ENCODE data around the gene P2RY14. TPM values are rescaled to one million over a fixed set of nuclear protein-coding genes. Genes with fewer than 3 reads are reported as not detected.

Gene P2RY14
- total RNA-seq, 4 donors from 2014 or later, result 1.8 to 3.7 (median 2.8) TPM

DNA sequence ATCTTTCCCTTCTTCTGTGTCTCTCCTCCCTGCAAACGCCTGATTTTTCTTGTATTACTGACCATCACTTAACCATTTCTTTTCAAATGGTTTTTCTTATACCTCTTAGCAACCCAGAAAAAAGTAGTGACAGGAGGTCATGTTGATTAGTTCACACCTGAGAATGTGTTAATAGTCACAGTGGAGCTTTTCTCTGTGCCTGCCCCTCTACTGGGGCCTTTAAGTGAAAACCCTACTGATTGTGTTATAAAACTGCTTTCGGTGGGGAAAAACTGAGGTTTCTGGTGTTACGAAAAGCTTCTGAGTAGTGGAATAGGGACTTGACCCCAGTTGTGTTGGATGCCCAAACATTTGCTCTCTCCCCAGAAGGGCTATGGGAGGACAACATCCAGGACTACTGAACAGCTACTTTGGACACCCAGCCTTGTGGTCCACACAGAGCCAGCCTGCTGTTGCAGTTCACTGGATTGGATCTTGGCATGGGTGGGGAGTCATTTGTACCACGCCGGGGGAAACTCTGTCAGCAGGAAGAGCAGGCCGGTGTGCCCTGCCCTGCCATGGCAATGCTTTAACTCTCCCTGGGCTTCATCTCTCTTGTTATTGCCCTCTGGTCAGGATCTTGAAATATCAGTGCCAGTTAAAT, 27.9 kb upstream of the P2RY14 start:
- TF ChIP-seq, protein P1, sequence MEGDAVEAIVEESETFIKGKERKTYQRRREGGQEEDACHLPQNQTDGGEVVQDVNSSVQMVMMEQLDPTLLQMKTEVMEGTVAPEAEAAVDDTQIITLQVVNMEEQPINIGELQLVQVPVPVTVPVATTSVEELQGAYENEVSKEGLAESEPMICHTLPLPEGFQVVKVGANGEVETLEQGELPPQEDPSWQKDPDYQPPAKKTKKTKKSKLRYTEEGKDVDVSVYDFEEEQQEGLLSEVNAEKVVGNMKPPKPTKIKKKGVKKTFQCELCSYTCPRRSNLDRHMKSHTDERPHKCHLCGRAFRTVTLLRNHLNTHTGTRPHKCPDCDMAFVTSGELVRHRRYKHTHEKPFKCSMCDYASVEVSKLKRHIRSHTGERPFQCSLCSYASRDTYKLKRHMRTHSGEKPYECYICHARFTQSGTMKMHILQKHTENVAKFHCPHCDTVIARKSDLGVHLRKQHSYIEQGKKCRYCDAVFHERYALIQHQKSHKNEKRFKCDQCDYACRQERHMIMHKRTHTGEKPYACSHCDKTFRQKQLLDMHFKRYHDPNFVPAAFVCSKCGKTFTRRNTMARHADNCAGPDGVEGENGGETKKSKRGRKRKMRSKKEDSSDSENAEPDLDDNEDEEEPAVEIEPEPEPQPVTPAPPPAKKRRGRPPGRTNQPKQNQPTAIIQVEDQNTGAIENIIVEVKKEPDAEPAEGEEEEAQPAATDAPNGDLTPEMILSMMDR (IDR thresholded peaks at IDR 0.05), result no peak
- TF ChIP-seq POLR2A (IDR thresholded peaks at IDR 0.05), result no peak

DNA sequence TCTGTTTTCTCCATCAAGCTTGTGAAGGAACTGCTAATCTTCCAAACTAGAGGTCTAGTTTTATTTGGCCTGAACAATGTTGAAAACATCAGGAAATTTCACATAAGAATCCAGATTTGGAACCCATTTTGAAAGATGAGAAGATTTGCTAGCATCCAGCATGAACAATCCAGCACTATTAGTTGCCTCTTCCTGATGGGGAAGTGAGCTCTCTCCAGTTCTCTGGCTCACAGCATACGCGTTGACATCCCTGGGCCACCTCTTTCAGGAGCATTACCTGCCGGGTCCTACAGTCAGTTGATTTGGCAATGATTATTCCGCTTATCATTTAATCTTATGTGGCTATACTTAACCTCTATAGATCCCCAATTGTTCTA, 27.4 kb upstream of the P2RY14 start:
- WGBS, 2 donors, result 67 to 72% methylated on average over 4 of the region's 4 CpGs

More for the DNA sequence above, 27.9 kb upstream of the P2RY14 start:
- no peak for DNase-seq (ENCODE audit: low spot score in 2 of 2)
- WGBS, 2 donors, result 72 to 83% methylated on average over 6 of the region's 6 CpGs
- intact Hi-C loops (cut with DNase I; ENCODE audit: low total_unique reads), result no loop called here
- H3K4me3 ChIP-seq (ENCODE audit: low read depth, poor library complexity, severe bottlenecking), result no peak overlapping the region

DNA sequence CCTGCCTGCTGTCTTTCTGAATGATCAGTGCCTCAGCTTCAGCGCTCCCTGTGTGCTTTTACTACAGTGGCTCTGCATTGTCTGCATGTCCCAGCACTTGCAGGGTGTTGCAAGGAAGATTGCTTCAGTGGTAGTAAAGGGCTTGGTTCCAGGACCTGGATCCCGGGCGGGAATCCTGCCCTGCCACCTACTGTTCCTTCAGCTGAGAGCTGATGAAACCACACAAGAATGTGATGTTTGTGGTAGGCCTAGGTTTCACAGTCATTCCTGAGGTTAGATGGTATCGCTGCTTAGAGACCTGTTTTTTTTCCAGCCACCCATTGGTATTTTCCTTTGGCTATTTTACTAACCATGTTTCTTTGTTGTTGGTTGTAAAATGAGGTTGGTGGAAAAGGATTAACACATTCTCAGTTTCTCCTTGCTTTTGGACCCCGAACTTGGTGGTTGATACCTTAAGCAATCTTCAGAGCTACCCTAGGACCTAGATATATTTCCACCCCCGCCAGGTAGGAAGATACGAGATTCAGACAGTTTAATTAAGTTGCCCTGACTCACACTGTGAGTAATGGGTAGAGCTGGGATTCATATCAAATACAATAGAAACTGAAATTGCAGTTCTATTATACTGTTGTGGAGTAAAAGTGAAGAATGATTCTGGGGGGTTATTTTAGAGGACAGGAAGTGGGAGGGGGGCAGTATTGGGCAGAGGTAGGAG, 26.9 kb upstream of the P2RY14 start:
- intact Hi-C loops (cut with DNase I; ENCODE audit: low total_unique reads), result no loop called here
- DNase-seq (ENCODE audit: low spot score in 2 of 2), result peak; percentile 81 to 95

More for the DNA sequence above, 27.4 kb upstream of the P2RY14 start:
- intact Hi-C loops (cut with DNase I; ENCODE audit: low total_unique reads), result no loop called here
- no peak for TF ChIP-seq POLR2A (IDR thresholded peaks at IDR 0.05)
- TF ChIP-seq, protein P1 (IDR thresholded peaks at IDR 0.05), result no peak
- DNase-seq (ENCODE audit: low spot score in 2 of 2), result no peak
- H3K4me3 ChIP-seq (ENCODE audit: low read depth, poor library complexity, severe bottlenecking), result no peak overlapping the region

DNA sequence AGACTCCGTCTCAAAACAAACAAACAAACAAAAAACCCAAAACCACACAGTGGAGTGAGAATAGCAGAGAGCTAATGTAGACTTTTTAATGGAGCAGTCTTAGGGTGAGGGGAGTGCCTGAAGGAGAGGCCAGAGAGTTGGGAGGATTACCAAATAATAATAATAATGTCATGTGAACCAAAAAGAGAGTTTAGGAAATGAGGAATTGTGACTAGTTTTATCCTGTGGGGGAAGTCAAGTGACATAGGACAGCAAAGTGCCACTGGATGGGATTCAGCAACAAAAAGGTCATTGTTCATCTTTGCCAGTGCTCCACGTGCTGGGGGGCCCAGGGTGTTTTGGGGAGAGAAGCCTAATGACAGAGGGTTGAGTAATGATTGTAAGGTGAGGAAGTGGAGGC, 25.4 kb upstream of the P2RY14 start:
- WGBS, 2 donors, result 68 to 74% methylated on average over 2 of the region's 2 CpGs
- H3K4me3 ChIP-seq (ENCODE audit: low read depth, poor library complexity, severe bottlenecking), result no peak overlapping the region
- intact Hi-C loops (cut with DNase I; ENCODE audit: low total_unique reads), result no loop called here
- TF ChIP-seq POLR2A (IDR thresholded peaks at IDR 0.05), result no peak
- TF ChIP-seq, protein P1 (IDR thresholded peaks at IDR 0.05), result no peak
- DNase-seq (ENCODE audit: low spot score in 2 of 2), result no peak

More for the DNA sequence above, 26.9 kb upstream of the P2RY14 start:
- TF ChIP-seq, protein P1 (IDR thresholded peaks at IDR 0.05), result no peak
- TF ChIP-seq POLR2A (IDR thresholded peaks at IDR 0.05), result no peak
- no peak overlapping the region for H3K4me3 ChIP-seq (ENCODE audit: low read depth, poor library complexity, severe bottlenecking)
- 37 to 43% methylated on average over 7 of the region's 7 CpGs for WGBS, 2 donors

DNA sequence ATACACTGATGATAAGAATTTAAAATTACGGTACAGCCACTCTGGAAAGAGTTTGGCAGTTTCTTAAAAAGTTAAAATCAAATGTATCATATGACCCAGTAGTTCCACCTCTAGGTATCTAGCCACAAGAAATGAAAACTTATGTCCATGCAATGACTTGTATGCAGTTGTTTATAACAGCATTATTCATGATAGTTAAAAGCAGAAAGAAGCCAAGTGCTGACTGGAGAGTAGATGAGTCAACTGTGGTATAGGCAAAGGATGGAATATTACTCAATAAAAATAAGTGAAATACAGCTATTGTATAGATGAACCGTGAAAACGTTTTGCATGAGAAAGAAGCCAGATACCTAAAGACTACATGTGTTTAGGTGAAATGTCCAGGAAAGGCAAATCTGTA, 23.4 kb upstream of the P2RY14 start:
- no peak overlapping the region for H3K4me3 ChIP-seq (ENCODE audit: low read depth, poor library complexity, severe bottlenecking)
- DNase-seq (ENCODE audit: low spot score in 2 of 2), result no peak
- 58 to 61% methylated on average over 3 of the region's 3 CpGs for WGBS, 2 donors
- no peak for TF ChIP-seq POLR2A (IDR thresholded peaks at IDR 0.05)
- TF ChIP-seq, protein P1 (IDR thresholded peaks at IDR 0.05), result no peak
- intact Hi-C loops (cut with DNase I; ENCODE audit: low total_unique reads), result no loop called here
